Tibial artery (tissue), 4 donors: ENCODE results near the gene SCN9A.
"Not testable (repeated sequence)": the region's sequence is repeated elsewhere in the genome, so short reads cannot be mapped to it uniquely, and the experiment has no call there.

ENCODE experiments used
- DNase-seq, 2 donors: peaks; one replicate each; pipeline ENCODE4 v3.0.0-alpha.2; 2019
- H3K27ac ChIP-seq, 2 donors: fragments of 200-600 bp; sonication (generic) in 1 of 2; 1 replicate in 1 of 2; 2 replicates in 1 of 2; pipeline ENCODE4 v1.5.1; 2018 to 2019; ENCODE audit warnings: mild to moderate bottlenecking in 1 of 2
- H3K27me3 ChIP-seq, 2 donors: fragments of 200-600 bp; sonication (generic) in 1 of 2; one replicate each; pipeline versions ENCODE4 v1.5.1 to v1.6.0; 2016 to 2019
- H3K36me3 ChIP-seq, 3 donors: fragments of 200-600 bp; sonication (generic) in 2 of 3; one replicate each; pipeline ENCODE4 v1.5.1; 2016 to 2019; ENCODE audit warnings: mild to moderate bottlenecking in 2 of 3
- H3K4me1 ChIP-seq, 4 donors: fragments of 200-600 bp; sonication (generic) in 2 of 4; 1 replicate in 3 of 4; 2 replicates in 1 of 4; pipeline ENCODE4 v1.5.1; 2016 to 2019
- H3K4me3 ChIP-seq, 2 donors: fragments of 200-600 bp; sonication (generic) in 1 of 2; 1 replicate in 1 of 2; 2 replicates in 1 of 2; pipeline ENCODE4 v1.5.1; 2018 to 2019; ENCODE audit warnings: mild to moderate bottlenecking in 2 of 2
- H3K9me3 ChIP-seq, 3 donors: fragments of 200-600 bp; sonication (generic) in 1 of 3; one replicate each; pipeline ENCODE4 v1.5.1; 2016 to 2019
- intact Hi-C: fragments of 100-400 bp; cut with DNase I; formaldehyde crosslinking; loops from one replicate; pipeline ENCODE4 v1.15.0; 2023; ENCODE audit warnings: low total_unique reads
- TF ChIP-seq, protein P1 (sequence below), 2 experiments: fragments of 200-600 bp in 1 of 2; fragments of 450-650 bp in 1 of 2; IDR thresholded peaks; one replicate each; pipeline ENCODE4 v1.5.1; 2017 to 2019; ENCODE audit warnings: antibody characterized with exemption in 2 of 2, mild to moderate bottlenecking in 1 of 2, moderate library complexity in 1 of 2

Gene SCN9A

DNA sequence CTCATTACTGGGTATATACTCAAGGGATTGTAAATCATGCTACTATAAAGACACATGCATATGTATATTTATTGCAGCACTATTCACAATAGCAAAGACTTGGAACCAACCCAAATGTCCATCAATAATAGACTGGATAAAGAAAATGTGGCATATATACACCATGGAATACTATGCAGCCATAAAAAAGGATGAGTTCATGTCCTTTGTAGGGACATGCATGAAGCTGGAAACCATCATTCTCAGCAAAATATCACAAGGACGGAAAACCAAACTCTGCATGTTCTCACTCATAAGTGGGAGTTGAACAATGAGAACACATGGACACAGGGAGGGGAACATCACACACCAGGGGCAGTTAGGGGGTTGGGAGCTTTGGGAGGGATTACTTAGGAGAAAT, 169.6 kb downstream of the SCN9A start:
- intact Hi-C loops, H3K27ac ChIP-seq, DNase-seq, H3K4me3 ChIP-seq, H3K36me3 ChIP-seq, H3K4me1 ChIP-seq, H3K27me3 ChIP-seq: not testable (repeated sequence)
- H3K9me3 ChIP-seq, result peaks cover 0 to 16% (median 8%) of the 10 kb centered on the region in 3 donors

DNA sequence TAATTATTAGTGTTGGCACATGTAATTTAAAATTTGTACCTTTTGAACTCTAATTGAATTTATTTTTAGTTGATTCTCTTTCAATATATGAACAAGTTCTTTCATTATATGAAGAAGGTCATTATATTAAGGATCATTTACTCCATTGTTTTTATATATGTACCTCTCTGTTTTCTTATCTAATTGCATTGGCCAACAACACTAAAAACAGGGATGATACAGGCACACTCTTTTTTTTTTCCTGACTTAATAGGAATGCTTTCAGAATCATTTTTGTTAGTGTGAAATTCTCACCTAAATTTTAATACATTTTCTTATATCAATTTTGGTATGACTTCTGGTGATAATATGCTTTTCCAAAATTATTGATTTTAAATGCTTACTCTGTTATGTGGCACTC, 173.0 kb downstream of the SCN9A start:
- intact Hi-C loops, result no loop called here
- peaks cover 0 to 6% (median 0%) of the 10 kb centered on the region in 3 donors for H3K9me3 ChIP-seq
- H3K27me3 ChIP-seq, result no peaks in the 10 kb centered on the region
- no peak for DNase-seq
- TF ChIP-seq, protein P1, sequence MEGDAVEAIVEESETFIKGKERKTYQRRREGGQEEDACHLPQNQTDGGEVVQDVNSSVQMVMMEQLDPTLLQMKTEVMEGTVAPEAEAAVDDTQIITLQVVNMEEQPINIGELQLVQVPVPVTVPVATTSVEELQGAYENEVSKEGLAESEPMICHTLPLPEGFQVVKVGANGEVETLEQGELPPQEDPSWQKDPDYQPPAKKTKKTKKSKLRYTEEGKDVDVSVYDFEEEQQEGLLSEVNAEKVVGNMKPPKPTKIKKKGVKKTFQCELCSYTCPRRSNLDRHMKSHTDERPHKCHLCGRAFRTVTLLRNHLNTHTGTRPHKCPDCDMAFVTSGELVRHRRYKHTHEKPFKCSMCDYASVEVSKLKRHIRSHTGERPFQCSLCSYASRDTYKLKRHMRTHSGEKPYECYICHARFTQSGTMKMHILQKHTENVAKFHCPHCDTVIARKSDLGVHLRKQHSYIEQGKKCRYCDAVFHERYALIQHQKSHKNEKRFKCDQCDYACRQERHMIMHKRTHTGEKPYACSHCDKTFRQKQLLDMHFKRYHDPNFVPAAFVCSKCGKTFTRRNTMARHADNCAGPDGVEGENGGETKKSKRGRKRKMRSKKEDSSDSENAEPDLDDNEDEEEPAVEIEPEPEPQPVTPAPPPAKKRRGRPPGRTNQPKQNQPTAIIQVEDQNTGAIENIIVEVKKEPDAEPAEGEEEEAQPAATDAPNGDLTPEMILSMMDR (IDR thresholded peaks at IDR 0.05), result no peak
- H3K36me3 ChIP-seq, result peaks cover 0 to 5% (median 0%) of the 10 kb centered on the region in 3 donors
- H3K4me1 ChIP-seq, result no peaks in the 10 kb centered on the region
- no peak overlapping the region for H3K27ac ChIP-seq
- H3K4me3 ChIP-seq, result no peak overlapping the region

DNA sequence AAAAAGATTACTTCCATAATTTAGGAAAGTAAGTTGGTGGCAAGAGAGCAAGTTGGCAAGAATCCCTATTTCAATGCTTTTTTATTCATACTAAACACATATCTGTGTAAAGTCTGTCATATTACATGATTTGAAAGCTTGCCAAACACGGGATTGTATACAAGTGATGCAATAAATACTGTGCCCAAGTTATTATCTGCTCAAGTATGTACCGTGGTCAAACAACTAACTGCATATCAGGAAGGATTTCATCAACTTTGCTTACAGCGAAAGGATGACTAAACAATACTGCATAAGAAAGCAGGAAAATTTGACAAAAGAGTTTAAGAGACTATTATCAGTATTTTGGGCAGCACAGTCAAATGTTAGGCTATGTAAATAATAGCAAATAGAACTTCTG, 178.3 kb downstream of the SCN9A start:
- Histone ChIP-seq H3K4me1 (no peaks in the 10 kb centered on the region), H3K27ac (no peak overlapping the region), H3K27me3 (no peaks in the 10 kb centered on the region), H3K4me3 (no peak overlapping the region), H3K9me3 (no peaks in the 10 kb centered on the region), H3K36me3 (no peaks in the 10 kb centered on the region)
- TF ChIP-seq, protein P1 (IDR thresholded peaks at IDR 0.05), result no peak
- DNase-seq, result no peak
- intact Hi-C loops, result loop anchor here (5.0 kb wide), 1 partner anchor 1710 kb away; no protein-coding TSS in a partner anchor

DNA sequence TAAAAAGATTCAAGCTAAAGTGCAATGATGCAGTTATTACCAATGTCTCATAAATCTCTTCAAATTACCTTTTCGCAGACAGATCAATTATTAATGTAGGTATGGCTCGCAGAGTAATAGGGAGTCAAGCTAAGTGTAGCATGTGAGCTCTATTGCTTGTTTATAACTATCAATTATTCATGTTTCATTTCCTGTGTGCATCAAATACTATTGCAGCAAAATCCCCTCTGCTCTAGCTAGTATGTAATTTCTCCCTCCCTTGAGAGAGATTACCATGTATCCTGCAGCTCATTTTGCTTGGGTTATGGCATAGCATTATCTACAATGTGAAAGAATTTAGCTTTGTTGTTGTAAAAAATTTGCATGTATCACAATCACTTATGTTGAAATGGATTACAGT, 182.3 kb downstream of the SCN9A start:
- Histone ChIP-seq H3K4me3 (no peak overlapping the region), H3K27me3 (no peaks in the 10 kb centered on the region), H3K27ac (no peak overlapping the region), H3K9me3 (no peaks in the 10 kb centered on the region), H3K4me1 (no peaks in the 10 kb centered on the region), H3K36me3 (no peaks in the 10 kb centered on the region)
- intact Hi-C loops, result no loop called here
- no peak for DNase-seq
- TF ChIP-seq, protein P1 (IDR thresholded peaks at IDR 0.05), result no peak

DNA sequence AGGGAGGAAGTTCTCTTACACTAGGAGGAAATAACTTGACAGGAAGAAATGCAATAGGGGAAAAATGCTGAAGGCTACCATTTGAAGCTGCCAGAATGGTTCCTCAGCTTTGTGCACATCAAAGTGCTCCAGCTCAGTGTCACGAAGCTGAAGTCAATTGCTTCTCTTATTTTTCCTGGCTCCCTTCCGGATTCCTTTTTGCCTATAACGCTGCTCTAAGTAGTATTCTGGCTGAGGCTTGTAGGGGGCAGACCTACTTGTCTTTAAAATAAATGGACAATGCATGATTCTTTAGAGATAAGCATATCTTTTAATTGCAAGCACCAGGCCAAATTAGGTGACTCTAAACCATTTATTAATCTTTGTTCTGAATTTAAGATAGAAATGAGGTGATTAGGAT, 187.7 kb downstream of the SCN9A start:
- H3K27ac ChIP-seq, result no peak overlapping the region
- intact Hi-C loops, result no loop called here
- no peaks in the 10 kb centered on the region for H3K9me3 ChIP-seq
- no peak overlapping the region for H3K4me3 ChIP-seq
- DNase-seq, result no peak
- TF ChIP-seq, protein P1 (IDR thresholded peaks at IDR 0.05), result no peak
- no peaks in the 10 kb centered on the region for H3K36me3 ChIP-seq
- H3K27me3 ChIP-seq, result no peaks in the 10 kb centered on the region
- H3K4me1 ChIP-seq, result no peaks in the 10 kb centered on the region

DNA sequence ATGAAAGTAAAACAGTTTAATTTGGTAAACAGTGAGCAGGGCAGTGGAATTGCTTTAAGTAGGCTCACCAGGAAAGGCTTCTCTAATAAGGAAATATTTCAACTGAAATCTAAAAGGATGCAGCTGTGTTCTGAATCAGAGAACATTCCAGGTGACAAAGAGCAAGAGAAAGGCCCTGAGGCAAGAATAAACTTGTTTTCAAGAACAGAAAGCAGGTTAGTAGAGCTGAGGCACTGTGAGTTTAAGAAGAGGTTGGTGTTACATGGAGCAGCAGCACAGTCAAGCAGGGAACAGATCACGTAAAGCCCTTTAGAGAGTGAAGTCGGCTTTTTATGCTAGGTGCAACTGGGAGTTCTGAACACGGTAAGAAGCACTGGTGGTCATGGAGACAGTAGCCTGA, 191.0 kb downstream of the SCN9A start:
- no peak for DNase-seq
- intact Hi-C loops, result no loop called here
- TF ChIP-seq, protein P1 (IDR thresholded peaks at IDR 0.05), result no peak

More for the DNA sequence above, 191.0 kb downstream of the SCN9A start:
- no peak overlapping the region for H3K27ac ChIP-seq
- H3K4me3 ChIP-seq, result no peak overlapping the region
- no peaks in the 10 kb centered on the region for H3K36me3 ChIP-seq
- no peaks in the 10 kb centered on the region for H3K4me1 ChIP-seq
- no peaks in the 10 kb centered on the region for H3K9me3 ChIP-seq
- H3K27me3 ChIP-seq, result peaks cover 0 to 6% of the 10 kb centered on the region in 2 donors
